22Rv1 (cell line): ENCODE data around the gene ME3.

ENCODE experiments used
- H3K27ac ChIP-seq: fragments of 450-650 bp; 2 replicates; pipeline ENCODE4 v1.5.1; 2017
- ZFX ChIP-seq: fragments of 450-650 bp; IDR thresholded peaks from 2 replicates; pipeline ENCODE4 v1.6.1; 2017; ENCODE audit warnings: antibody characterized with exemption, borderline replicate concordance
- TF ChIP-seq, protein P1 (sequence below): fragments of 450-650 bp; IDR thresholded peaks from 2 replicates; pipeline ENCODE4 v1.5.1; 2017; ENCODE audit warnings: mild to moderate bottlenecking

ME3 gene

GRCh38 chr11:86519064-86519911 lies 153.1 kb downstream of the ME3 start:
- H3K27ac ChIP-seq, result no peak overlapping the region
- no peak for TF ChIP-seq ZFX
- TF ChIP-seq, protein P1, sequence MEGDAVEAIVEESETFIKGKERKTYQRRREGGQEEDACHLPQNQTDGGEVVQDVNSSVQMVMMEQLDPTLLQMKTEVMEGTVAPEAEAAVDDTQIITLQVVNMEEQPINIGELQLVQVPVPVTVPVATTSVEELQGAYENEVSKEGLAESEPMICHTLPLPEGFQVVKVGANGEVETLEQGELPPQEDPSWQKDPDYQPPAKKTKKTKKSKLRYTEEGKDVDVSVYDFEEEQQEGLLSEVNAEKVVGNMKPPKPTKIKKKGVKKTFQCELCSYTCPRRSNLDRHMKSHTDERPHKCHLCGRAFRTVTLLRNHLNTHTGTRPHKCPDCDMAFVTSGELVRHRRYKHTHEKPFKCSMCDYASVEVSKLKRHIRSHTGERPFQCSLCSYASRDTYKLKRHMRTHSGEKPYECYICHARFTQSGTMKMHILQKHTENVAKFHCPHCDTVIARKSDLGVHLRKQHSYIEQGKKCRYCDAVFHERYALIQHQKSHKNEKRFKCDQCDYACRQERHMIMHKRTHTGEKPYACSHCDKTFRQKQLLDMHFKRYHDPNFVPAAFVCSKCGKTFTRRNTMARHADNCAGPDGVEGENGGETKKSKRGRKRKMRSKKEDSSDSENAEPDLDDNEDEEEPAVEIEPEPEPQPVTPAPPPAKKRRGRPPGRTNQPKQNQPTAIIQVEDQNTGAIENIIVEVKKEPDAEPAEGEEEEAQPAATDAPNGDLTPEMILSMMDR, result no peak

- TF ChIP-seq, protein P1, result no peak
- TF ChIP-seq ZFX, result no peak
- H3K27ac ChIP-seq, result no peak overlapping the region
These were observed 154.2 kb downstream of the ME3 start for GRCh38 chr11:86518211-86518610.

GRCh38 chr11:86517557-86517956 lies 154.9 kb downstream of the ME3 start:
- TF ChIP-seq, protein P1, result no peak
- TF ChIP-seq ZFX, result no peak
- H3K27ac ChIP-seq, result no peak overlapping the region

GRCh38 chr11:86515297-86516094 lies 156.9 kb downstream of the ME3 start:
- TF ChIP-seq, protein P1, result no peak
- no peak overlapping the region for H3K27ac ChIP-seq

- TF ChIP-seq ZFX, result no peak
- TF ChIP-seq, protein P1, result no peak
- no peak overlapping the region for H3K27ac ChIP-seq
These were observed 158.0 kb downstream of the ME3 start for GRCh38 chr11:86514453-86514852.

DNA sequence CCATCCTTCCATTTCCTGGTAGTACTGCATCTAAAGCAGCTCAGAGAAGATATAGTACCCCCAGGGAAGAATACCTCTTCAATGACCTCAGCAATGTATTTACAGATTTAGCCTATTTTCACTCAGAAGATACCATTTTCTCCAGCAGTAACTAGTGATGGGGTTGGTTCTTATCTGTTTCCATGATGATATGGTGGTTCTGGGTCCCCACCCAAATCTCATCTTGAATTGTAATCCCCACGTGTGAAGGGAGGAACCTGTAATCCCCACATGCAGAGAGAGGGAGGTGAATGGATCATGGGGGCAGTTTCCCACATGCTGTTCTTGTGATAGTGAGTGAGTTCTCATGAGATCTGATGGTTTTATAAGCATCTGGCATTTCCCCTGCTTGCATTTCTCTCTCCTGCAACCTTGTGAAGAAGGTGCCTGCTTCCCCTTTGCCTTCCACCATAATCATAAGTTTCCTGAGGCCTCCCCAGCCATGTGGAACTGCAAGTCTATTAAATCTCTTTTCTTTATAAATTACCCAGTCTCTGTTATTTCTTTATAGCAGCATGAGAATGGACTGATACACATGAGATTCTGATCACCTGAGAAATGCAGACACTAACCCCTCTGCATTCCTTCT lies 158.6 kb downstream of the ME3 start:
- H3K27ac ChIP-seq, result no peak overlapping the region

More for the DNA sequence above, 158.6 kb downstream of the ME3 start:
- TF ChIP-seq, protein P1, result no peak
- no peak for TF ChIP-seq ZFX
